ENCODE data around the gene EPHX1. TPM values are rescaled to one million over a fixed set of nuclear protein-coding genes. Genes with fewer than 3 reads are reported as not detected.
A peak's percentile ranks its signal among the peaks of the same experiment; 100 is the strongest.

EPHX1 gene
- total RNA-seq, 2 experiments from 2014 or later: 0.93 to 1.0 TPM

DNA sequence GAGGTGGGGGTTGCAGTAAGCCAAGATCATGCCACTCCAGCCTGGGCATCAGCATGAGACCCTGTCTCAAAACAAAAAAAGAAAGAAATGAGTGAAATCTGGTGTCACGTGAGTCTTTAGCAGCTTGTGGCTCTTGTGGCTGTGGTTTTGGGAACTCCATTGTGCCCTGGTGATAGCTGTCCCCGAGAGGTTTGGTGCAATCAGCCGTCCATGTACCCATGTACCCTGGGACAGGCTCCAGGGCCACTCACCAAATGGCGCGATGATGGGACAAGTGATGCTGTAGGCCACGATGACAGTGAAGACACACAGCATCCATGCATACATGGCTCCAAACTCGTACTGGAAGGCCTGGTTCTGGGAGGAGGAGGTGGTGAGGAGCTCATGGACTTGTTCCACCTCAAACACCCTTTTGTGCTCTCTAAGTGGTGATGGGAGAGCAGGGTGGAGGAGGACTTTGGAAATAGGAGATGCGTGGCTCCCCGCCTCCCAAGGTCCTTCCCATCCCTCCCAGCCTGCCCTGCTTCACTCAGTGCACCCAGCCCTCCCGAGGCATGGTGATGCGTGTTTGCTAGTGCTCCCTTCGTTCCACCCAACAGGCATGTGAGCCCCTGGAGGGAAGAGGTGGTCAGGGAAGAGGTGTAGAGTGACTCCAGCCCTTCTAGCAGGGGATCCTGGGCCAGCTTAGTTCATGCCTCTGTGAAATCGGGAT, 42.6 kb downstream of the EPHX1 start:
- no peaks in the 10 kb centered on the region for H3K27me3 Mint-ChIP-seq
- H3K9me3 Mint-ChIP-seq: no peaks in the 10 kb centered on the region
- CTCF ChIA-PET: no interaction called here
- H3K4me1 Mint-ChIP-seq: peaks cover 34% of the 10 kb centered on the region
- POLR2A ChIA-PET: interaction anchor here (1.2 kb wide), 1 partner anchor 27 kb away, joined by 4 read pairs; no protein-coding TSS in a partner anchor
- no peak for DNase-seq
- H3K4me3 Mint-ChIP-seq: no peak overlapping the region
- peaks cover 77% of the 10 kb centered on the region for H3K36me3 Mint-ChIP-seq (ENCODE audit: low read depth)
- no peak overlapping the region for H3K27ac Mint-ChIP-seq

DNA sequence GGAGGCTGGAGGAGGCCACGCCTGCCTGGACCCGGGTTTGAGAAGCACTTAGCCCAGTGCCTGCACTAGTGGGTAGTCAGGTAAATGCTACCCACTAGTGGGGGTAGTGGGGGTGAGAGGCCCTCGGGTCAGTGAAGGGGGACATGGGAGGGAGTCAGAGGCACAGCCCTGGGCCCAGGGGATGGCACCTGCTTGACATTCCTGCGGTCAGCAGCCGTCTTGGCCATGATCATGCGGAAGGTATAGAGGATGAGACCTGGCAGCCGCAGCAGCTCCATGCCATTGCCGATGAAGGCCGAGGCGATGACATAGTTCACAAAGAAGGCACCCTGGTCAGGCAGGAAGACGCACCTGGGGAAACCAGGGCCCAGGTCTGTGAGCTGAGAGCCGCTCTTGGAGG, 43.5 kb downstream of the EPHX1 start:
- no peaks in the 10 kb centered on the region for H3K27me3 Mint-ChIP-seq
- H3K9me3 Mint-ChIP-seq: no peaks in the 10 kb centered on the region
- no peak overlapping the region for H3K4me3 Mint-ChIP-seq
- CTCF ChIA-PET: no interaction called here
- H3K27ac Mint-ChIP-seq: no peak overlapping the region
- POLR2A ChIA-PET: no interaction called here
- H3K36me3 Mint-ChIP-seq (ENCODE audit: low read depth): peaks cover 77% of the 10 kb centered on the region
- DNase-seq: no peak
- H3K4me1 Mint-ChIP-seq: peaks cover 29% of the 10 kb centered on the region

DNA sequence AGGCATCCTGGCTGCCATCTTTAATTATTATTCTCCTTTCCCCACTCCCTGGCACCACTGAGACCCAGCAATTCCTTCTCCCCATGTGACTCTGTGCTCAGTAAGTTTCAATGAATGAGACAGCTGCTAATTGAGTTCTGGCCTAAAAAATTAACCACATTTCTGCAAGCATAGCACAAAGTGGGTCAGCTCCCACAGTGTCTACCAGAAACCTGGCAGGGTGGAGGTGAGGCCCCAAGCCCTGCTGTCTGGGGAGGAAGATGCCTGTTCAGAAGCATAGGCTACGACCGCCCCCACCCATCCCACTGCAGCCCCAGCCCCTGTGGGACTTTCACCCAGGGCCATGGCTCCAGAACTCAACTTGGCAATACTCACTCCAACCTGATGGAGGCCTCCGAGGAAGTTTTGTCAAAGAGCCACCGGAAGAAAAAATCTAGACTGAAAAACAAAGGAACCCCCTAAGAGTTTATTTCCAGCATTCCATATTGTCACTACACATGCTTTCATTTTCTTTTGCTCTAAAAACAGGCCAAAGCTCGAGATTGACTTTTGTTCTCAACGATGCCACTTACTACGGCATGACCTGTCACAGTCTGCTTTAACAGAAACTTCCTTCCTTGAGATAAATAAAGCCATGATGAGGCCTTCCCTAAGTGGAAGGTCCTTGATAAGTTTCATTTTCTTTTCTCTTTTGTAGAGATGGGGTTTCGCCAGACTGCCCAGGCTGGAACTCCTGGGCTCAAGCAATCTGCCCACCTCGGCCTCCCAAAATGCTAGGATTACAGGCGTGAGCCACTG, 45.8 kb downstream of the EPHX1 start:
- DNase-seq: no peak
- H3K27me3 Mint-ChIP-seq: no peaks in the 10 kb centered on the region
- H3K36me3 Mint-ChIP-seq (ENCODE audit: low read depth): peaks cover 72% of the 10 kb centered on the region
- peak overlapping the region; percentile 3 for H3K4me3 Mint-ChIP-seq
- peaks cover 14% of the 10 kb centered on the region for H3K4me1 Mint-ChIP-seq
- CTCF ChIA-PET: interaction anchor here (0.6 to 1.3 kb wide), 3 partner anchors 55 to 302 kb away, joined by 3 to 5 read pairs (median 3); no protein-coding TSS in a partner anchor
- H3K9me3 Mint-ChIP-seq: no peaks in the 10 kb centered on the region
- no peak overlapping the region for H3K27ac Mint-ChIP-seq
- POLR2A ChIA-PET: interaction anchor here (1.1 to 1.6 kb wide), 2 partner anchors 26 to 78 kb away, joined by 4 to 6 read pairs; partner anchors contain the start of genes SRP9 and TMEM63A

DNA sequence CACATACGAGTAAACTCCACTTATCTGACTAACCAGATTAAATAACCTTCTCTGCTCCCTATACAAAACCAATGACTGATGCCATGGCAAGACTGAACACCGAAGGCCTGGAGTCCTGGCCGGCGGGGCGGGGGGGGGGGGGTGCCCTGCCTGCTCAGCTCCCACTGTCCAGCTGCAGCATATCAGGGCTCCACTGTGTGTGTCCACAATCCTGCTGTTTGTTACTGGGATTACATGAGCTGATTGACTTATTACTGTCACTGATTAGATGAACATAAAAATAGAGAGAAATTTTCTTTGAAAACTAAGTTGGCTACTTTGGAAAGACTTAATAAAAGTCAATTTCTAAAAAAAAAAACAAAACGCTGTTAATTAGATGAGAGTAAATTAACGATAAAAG, 47.3 kb downstream of the EPHX1 start:
- no peak for DNase-seq
- Mint-ChIP-seq H3K4me3 (no peak overlapping the region), H3K27me3 (no peaks in the 10 kb centered on the region), H3K36me3 (ENCODE audit: low read depth) (peaks cover 73% of the 10 kb centered on the region), H3K9me3 (no peaks in the 10 kb centered on the region), H3K27ac (no peak overlapping the region), H3K4me1 (peaks cover 10% of the 10 kb centered on the region)
- CTCF ChIA-PET: interaction anchor here (1.3 to 1.7 kb wide), 2 partner anchors 17 to 54 kb away, joined by 3 to 6 read pairs; no protein-coding TSS in a partner anchor
- POLR2A ChIA-PET: interaction anchor here (1.4 to 1.5 kb wide), 2 partner anchors 17 to 26 kb away, joined by 3 to 5 read pairs; partner anchors contain the start of gene TMEM63A

DNA sequence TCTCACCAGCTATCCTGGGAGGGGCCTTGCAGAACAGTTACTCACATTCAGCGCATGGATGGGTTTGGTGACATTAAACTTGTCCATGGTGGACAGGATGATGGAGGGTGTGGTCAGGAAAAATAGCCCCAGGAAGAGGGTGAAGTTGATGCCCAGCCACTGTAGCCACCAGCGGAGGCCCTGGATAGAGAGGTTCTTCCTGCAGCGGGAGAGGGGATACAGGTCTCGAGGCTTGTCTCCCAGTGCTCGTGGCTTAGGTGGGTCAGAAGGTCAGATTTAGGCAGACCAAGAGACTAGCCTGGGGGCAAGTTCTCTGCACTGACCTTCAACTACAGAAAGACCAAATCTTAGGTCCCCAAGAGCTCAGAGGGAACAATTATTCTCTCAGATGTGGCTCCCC, 49.2 kb downstream of the EPHX1 start:
- Mint-ChIP-seq H3K27ac (no peak overlapping the region), H3K36me3 (ENCODE audit: low read depth) (peaks cover 69% of the 10 kb centered on the region)
- CTCF ChIA-PET: no interaction called here

DNA sequence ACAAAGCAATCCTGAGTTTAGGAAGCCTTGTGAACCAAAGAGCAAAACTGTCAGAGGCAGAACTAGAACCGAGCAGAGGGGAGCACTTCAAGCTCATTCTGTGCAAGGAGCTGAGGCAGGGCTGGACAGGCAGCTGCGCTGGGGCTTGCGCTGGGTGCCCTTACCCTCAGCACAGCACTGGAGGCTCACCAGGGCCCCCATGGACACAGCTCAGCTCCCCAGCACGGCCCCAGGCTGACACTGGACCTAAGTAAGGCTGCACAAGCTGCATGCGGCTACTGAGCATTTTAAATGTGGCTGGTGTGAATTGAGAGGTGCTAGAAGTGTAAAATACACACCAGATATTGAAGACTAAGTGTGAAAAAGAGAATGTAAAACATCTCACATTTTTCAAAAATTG, 50.2 kb downstream of the EPHX1 start:
- Mint-ChIP-seq H3K36me3 (ENCODE audit: low read depth) (peaks cover 64% of the 10 kb centered on the region), H3K27ac (no peak overlapping the region), H3K27me3 (no peaks in the 10 kb centered on the region), H3K9me3 (no peaks in the 10 kb centered on the region), H3K4me1 (peaks cover 12% of the 10 kb centered on the region), H3K4me3 (no peak overlapping the region)
- CTCF ChIA-PET: interaction anchor here (0.9 to 1.6 kb wide), 2 partner anchors 11 to 23 kb away, joined by 3 to 4 read pairs; no protein-coding TSS in a partner anchor
- POLR2A ChIA-PET: interaction anchor here (1.0 to 1.4 kb wide), 2 partner anchors 23 to 64 kb away, joined by 3 to 6 read pairs; partner anchors contain the start of gene PYCR2
- no peak for DNase-seq

More for the DNA sequence above, 49.2 kb downstream of the EPHX1 start:
- POLR2A ChIA-PET: interaction anchor here (1.4 kb wide), 1 partner anchor 24 kb away, joined by 3 read pairs; no protein-coding TSS in a partner anchor
- Mint-ChIP-seq H3K27me3 (no peaks in the 10 kb centered on the region), H3K4me1 (peaks cover 7% of the 10 kb centered on the region), H3K4me3 (no peak overlapping the region), H3K9me3 (no peaks in the 10 kb centered on the region)
- DNase-seq: no peak

DNA sequence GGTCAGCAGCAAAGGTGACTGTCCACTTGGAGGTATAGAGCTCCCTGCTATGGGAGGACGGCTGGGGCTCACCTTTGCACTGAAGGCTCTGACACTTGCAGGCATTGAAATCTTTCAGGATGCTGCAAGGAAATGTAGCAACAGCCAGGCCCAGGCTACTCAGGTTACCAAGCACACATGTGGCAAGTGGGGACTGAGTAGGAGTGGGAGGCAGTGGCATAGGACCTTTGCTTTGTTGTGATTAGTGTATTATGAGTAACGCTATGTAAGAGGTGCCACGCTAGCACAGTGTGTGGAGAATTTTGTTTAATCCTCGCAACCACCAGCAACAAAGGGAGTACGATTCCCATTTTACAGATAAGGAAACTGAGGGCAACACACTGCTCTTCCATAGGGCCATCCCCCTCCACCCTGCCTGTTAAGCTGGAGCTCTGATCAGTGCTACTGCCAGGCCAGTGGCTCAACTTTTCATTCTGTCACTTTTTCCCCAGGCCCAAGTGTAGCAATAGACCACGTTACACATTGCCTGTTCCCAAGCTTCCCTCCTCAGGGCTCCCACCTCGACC, 51.0 kb downstream of the EPHX1 start:
- Mint-ChIP-seq H3K27me3 (no peaks in the 10 kb centered on the region), H3K36me3 (ENCODE audit: low read depth) (peaks cover 65% of the 10 kb centered on the region), H3K27ac (no peak overlapping the region), H3K9me3 (no peaks in the 10 kb centered on the region), H3K4me1 (peaks cover 14% of the 10 kb centered on the region), H3K4me3 (no peak overlapping the region)
- POLR2A ChIA-PET: interaction anchor here (0.7 kb wide), 1 partner anchor 50 kb away, joined by 3 read pairs; no protein-coding TSS in a partner anchor
- CTCF ChIA-PET: interaction anchor here (1.6 kb wide), 1 partner anchor 12 kb away, joined by 4 read pairs; no protein-coding TSS in a partner anchor
- no peak for DNase-seq

DNA sequence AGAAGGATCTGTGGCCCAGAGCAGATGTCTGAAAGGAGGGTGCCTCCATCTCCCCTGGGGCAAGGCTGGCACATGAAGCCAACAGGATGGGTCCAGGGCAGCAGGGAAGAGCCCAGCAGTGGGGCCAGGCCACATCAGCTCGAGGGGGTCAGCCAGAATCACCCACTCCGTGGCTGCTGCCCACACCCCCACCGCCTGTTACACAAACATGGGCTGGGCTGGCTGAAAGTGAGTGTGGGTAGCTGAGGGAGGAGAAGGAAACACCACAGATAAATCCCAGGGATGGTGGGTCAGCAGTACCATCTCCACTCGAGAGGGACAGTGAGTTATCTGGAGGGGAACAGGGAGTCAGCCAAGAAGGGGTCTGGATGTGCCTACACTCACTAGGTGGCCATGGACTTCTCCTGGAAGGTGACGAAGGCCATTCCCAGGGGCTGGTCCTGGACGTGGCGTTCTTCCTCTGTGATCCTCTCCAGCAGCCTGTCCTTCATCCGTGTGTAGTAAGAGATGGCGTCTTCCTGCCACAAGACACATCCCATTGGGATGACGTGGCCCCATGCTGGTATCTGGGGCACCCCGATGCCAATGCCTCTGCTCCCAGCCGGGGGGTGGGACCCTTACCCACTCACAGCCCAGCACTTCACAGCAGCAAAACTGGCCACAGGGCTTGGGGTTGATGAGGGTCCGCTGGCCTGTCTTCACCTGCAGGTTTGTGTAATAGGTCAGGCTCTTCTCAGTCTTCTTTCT, 52.1 kb downstream of the EPHX1 start:
- no peaks in the 10 kb centered on the region for H3K9me3 Mint-ChIP-seq
- peaks cover 68% of the 10 kb centered on the region for H3K36me3 Mint-ChIP-seq (ENCODE audit: low read depth)
- no peak for DNase-seq
- CTCF ChIA-PET: no interaction called here
- no peaks in the 10 kb centered on the region for H3K27me3 Mint-ChIP-seq
- no peak overlapping the region for H3K4me3 Mint-ChIP-seq
- peaks cover 25% of the 10 kb centered on the region for H3K4me1 Mint-ChIP-seq
- H3K27ac Mint-ChIP-seq: no peak overlapping the region
- POLR2A ChIA-PET: interaction anchor here (0.5 kb wide), 1 partner anchor 49 kb away, joined by 3 read pairs; no protein-coding TSS in a partner anchor

DNA sequence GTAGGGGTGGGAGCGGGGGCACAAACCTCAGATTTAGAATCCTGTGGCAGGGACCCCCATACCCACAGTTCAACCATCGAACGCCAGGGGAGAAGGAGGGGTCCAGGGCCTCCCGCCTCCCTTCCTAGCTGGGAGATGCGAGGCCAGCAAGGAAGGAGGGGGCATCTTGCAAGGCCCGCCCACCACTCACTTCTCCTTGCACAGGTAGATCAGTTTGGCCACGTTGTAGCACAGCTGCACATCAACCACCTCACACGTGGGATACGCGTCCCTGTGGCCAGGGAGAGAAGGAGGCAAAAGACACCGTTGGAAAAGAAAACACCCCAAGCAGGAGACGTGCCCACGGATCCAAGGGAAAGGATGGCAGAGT, 52.6 kb downstream of the EPHX1 start:
- Mint-ChIP-seq H3K9me3 (no peaks in the 10 kb centered on the region), H3K4me3 (no peak overlapping the region), H3K27me3 (no peaks in the 10 kb centered on the region), H3K27ac (no peak overlapping the region), H3K36me3 (ENCODE audit: low read depth) (peaks cover 70% of the 10 kb centered on the region), H3K4me1 (peaks cover 31% of the 10 kb centered on the region)
- ChIA-PET CTCF (no interaction called here), POLR2A (no interaction called here)
- DNase-seq: no peak

DNA sequence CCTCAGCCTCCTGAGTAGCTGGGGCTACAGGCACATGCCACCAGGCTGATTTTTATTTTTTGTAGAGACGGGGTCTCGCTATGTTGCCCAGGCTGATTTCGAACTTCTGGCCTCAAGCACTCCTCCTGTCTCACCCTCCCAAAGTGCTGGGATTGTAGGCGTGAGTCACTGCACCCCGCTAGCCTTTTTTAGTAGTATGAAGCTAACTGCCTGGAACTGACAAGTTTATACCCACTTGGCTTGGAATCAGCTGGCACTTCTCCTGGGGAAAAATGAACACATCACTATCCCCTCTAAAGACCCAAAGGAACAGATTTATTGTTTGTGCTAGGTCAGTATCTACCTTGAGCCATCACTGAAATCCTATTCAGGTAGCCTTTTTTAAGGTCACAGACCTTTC, 53.2 kb downstream of the EPHX1 start:
- H3K4me1 Mint-ChIP-seq: peaks cover 34% of the 10 kb centered on the region
- H3K27me3 Mint-ChIP-seq: no peaks in the 10 kb centered on the region
- H3K4me3 Mint-ChIP-seq: no peak overlapping the region
- ChIA-PET POLR2A (no interaction called here), CTCF (interaction anchor here (0.5 kb wide), 1 partner anchor 103 kb away, joined by 3 read pairs; no protein-coding TSS in a partner anchor)
- no peaks in the 10 kb centered on the region for H3K9me3 Mint-ChIP-seq
- H3K36me3 Mint-ChIP-seq (ENCODE audit: low read depth): peaks cover 71% of the 10 kb centered on the region
- H3K27ac Mint-ChIP-seq: no peak overlapping the region
- DNase-seq: no peak

DNA sequence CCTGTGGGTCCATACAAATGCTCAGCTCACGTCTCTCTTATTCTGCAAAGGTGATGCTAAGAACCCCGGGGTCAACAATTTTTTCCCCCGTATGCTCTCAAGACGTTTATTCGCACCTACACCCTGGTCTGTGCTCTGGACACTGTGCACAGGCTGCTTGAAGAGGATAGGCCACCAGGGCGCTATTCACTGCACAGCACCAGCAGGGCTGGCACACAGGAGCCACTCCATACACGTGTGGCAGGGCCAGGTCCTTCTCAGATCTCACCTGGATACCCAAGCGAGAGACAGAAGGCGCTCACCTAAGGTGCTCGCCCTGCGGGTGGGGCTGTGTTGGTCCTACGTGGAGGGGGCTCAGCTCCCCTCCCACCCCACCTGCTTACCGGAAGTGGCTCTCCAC, 55.6 kb downstream of the EPHX1 start:
- H3K27ac Mint-ChIP-seq: peak overlapping the region; percentile 50

More for the DNA sequence above, 55.6 kb downstream of the EPHX1 start:
- Mint-ChIP-seq H3K36me3 (ENCODE audit: low read depth) (peaks cover 71% of the 10 kb centered on the region), H3K4me3 (no peak overlapping the region), H3K9me3 (no peaks in the 10 kb centered on the region), H3K4me1 (peaks cover 36% of the 10 kb centered on the region), H3K27me3 (no peaks in the 10 kb centered on the region)
- CTCF ChIA-PET: interaction anchor here (0.9 to 2.1 kb wide), 4 partner anchors 11 to 46 kb away, joined by 3 to 7 read pairs (median 5); partner anchors contain the start of gene TMEM63A
- POLR2A ChIA-PET: interaction anchor here (0.6 to 3.1 kb wide), 5 partner anchors 16 to 88 kb away, joined by 3 to 24 read pairs (median 8); partner anchors contain the start of genes SRP9 and TMEM63A
- no peak for DNase-seq
